Measurements from ENCODE around the gene AFMID.
"Not testable (repeated sequence)": the region's sequence is repeated elsewhere in the genome, so short reads cannot be mapped to it uniquely, and the experiment has no call there.

The AFMID gene

DNA sequence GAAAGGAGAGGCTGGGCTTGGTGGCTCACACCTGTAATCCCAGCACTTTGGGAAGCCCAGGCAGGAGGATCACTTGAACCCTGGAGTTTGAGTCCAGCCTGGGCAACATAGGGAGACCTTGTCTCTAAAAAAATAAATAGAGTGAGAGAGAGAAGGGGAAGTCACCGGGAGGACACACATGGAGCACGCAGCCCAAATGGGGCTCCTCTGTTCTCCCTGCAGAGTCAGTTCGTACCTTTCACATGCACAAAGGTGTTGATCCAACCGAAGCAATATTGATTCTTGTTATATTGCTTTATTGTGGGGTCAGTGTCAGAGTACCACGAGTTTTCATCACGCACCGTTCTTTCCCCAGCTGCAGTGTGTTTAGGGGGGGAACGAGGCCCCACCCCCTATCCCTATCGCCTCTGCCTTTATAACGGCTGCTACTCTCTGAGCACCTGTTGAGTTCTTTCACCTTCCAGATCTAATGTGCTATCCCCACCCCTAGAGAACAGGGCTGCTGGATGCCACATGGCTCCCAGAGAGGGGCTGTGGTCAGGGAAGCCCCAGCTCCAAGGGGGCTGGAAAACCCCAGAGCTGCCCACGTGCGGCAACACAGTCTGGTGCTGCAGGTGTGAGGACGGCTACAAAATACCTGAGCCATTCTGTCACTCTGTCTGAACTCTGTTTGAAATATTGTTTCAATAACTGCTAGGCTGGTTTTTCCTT is 43.2 kb downstream of the AFMID start:
- H3K4me3 ChIP-seq (ENCODE audit: low read depth, low read length) = no peak overlapping the region
- TF ChIP-seq, protein P1, sequence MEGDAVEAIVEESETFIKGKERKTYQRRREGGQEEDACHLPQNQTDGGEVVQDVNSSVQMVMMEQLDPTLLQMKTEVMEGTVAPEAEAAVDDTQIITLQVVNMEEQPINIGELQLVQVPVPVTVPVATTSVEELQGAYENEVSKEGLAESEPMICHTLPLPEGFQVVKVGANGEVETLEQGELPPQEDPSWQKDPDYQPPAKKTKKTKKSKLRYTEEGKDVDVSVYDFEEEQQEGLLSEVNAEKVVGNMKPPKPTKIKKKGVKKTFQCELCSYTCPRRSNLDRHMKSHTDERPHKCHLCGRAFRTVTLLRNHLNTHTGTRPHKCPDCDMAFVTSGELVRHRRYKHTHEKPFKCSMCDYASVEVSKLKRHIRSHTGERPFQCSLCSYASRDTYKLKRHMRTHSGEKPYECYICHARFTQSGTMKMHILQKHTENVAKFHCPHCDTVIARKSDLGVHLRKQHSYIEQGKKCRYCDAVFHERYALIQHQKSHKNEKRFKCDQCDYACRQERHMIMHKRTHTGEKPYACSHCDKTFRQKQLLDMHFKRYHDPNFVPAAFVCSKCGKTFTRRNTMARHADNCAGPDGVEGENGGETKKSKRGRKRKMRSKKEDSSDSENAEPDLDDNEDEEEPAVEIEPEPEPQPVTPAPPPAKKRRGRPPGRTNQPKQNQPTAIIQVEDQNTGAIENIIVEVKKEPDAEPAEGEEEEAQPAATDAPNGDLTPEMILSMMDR (IDR thresholded peaks at IDR 0.05; ENCODE audit: control insufficient read depth, extremely low read depth, insufficient read depth) = no peak
- DNase-seq (ENCODE audit: low read depth) = no peak

DNA sequence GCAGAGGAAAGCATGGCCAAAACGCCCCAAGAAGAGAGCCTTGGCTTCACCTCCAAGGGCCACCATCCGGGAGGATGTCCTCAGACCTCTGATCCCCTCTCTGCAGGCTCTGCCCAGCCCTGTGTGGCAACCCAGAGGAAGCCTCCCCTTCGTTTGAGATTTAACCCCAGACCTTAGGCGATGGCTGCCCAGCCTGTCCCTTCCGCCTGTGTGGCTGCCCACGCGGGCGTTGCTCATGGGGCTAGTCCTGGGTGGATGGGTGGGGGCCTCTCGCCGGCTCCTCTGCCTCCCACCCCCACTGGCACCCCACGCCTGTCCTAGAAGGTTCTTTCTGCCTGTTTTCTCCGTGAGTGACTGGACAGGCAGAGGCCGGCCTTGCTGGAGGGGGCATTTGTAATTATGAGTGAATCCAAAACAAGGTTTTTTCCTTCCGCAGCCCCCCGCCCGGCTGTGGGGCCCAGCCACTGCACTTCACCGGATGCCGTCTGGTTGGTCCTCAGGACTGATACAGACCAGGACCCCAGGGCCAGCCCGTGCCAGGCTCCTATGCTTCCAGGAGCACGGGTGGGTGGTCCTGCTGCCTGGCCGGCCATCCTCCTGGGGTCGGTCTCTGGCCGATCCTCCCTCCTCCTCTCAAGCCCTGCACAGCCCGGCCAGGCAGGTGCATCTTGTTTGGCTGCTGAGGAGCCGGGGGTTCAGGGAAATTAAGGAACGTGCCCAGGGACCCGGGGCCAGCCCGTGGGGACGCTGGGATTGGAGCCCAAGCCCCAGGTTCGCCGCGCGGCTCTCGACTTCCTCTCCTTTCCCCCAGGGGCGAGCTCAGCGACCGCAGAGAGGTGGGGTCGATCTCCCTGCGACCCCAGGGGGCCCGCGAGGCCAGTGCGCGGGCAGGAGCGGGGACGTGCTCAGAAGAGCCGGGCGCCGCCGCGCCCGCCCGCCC is 44.1 kb downstream of the AFMID start, which contains the start of gene TMEM235:
TSS of gene TMEM235 (plus strand) at position 636 of the 940 bp plus-strand sequence. CDS start 393 bp downstream, outside the sequence.
- no peak within 1 kb of the TSS for H3K4me3 ChIP-seq (ENCODE audit: low read depth, low read length)
- no peak for DNase-seq (ENCODE audit: low read depth)
- TF ChIP-seq, protein P1 (IDR thresholded peaks at IDR 0.05; ENCODE audit: control insufficient read depth, extremely low read depth, insufficient read depth) = no peak

DNA sequence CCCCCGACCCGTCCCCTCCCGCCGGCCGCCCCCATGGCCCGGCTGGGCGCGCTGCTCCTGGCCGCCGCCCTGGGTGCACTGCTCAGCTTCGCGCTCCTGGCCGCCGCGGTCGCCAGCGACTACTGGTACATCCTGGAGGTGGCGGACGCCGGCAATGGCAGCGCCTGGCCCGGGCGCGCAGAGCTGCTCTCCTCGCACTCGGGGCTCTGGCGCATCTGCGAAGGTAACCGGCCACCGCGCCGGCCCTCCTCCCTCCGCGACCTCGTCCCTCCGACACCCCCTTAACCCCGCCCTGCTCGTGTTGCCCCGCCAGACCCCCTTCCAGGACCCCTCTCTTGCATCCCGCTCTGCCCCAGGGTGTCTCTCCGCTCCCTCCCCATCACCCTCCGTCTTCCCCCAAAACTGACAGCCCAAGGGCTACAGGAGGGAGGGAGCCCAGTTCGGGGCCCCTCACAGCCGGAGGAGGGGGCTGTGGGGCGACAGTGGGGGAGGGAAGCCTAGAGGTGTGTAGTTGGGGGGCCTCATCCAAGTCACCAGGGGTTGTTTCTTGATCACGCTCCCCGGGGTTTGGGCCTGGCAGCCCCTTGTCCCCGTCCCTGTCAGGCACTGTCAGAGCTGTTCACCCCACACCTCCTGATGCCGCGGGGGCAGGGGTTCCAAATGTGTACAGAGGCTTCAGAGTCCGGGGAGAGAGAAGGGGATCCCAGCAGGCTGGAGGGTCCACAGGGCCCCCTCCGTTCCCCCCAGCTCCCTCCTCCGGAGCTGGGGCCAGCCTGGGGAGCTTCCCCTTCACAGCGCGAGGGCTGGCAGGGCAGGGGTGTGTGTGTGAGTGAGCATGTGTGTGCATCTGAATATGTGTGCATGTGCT is 45.1 kb downstream of the AFMID start:
- no peak for DNase-seq (ENCODE audit: low read depth)
- TF ChIP-seq, protein P1 (IDR thresholded peaks at IDR 0.05; ENCODE audit: control insufficient read depth, extremely low read depth, insufficient read depth) = no peak
- no peak overlapping the region for H3K4me3 ChIP-seq (ENCODE audit: low read depth, low read length)

DNA sequence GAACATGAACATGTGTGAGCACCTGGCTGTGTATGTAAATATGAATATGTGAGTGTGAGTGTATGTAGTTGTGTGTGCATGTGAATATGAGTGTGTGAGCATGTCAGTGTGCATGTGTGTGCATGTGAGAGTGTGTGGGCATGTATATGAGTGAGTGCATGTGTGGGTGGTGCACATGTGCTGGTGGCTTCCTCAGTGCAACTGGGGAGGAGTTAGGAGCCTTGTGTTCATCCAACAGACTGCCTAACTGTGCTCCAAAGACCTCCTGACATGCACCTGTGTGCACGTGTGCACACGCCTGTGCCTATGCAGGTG is 45.7 kb downstream of the AFMID start:
- no peak for DNase-seq (ENCODE audit: low read depth)
- TF ChIP-seq, protein P1 (IDR thresholded peaks at IDR 0.05; ENCODE audit: control insufficient read depth, extremely low read depth, insufficient read depth) = no peak

DNA sequence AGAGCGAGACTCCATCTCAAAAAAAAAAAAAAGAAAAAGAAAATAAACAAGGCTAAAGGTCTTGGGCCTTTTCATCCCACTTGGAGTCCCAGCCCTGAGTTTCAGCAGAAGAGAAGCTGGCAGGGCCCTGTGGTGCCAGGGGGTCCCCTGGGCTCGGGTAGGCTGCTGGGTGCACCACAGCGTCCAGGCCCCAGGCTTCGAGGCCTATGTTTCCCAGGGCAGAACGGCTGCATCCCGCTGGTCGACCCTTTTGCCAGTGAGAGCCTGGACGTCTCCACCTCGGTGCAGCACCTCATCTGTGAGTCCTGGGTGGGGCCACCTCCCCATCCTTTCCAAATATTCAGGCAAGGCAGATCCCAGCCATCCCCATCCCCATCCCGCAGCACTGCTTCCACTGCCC is 46.5 kb downstream of the AFMID start:
- TF ChIP-seq, protein P1 (IDR thresholded peaks at IDR 0.05; ENCODE audit: control insufficient read depth, extremely low read depth, insufficient read depth) = no peak
- DNase-seq (ENCODE audit: low read depth) = no peak
- H3K4me3 ChIP-seq (ENCODE audit: low read depth, low read length) = no peak overlapping the region

More for the DNA sequence above, 45.7 kb downstream of the AFMID start:
- no peak overlapping the region for H3K4me3 ChIP-seq (ENCODE audit: low read depth, low read length)

DNA sequence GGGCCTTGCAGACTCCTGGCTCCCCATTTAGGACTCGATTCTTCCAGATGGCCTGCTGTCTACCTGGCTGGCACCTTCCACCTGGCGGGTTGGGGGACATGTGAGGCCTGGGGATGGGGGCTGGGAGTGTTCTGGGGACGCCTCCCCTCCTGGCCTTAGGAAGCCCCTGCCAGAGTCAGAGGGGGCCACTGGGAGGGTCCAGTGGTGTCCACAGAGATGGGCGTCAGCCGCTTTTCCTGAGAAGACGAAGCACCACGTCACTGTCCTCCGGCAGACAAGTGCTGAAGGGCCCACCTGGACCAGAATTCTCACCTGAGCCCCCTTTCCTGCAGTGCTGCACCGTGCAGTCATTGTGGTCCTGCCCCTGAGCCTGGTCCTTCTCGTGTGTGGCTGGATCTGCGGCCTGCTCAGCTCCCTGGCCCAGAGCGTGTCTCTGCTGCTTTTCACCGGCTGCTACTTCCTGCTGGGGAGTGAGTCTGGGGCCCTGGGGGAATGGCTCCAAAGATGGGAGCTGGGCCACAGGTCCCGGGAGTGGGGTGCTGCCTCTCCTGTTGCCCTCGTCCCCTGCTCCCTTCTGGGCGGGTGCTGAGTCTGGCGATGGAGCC is 47.2 kb downstream of the AFMID start:
- DNase-seq (ENCODE audit: low read depth) = no peak
- TF ChIP-seq, protein P1 (IDR thresholded peaks at IDR 0.05; ENCODE audit: control insufficient read depth, extremely low read depth, insufficient read depth) = no peak
- H3K4me3 ChIP-seq (ENCODE audit: low read depth, low read length) = no peak overlapping the region

DNA sequence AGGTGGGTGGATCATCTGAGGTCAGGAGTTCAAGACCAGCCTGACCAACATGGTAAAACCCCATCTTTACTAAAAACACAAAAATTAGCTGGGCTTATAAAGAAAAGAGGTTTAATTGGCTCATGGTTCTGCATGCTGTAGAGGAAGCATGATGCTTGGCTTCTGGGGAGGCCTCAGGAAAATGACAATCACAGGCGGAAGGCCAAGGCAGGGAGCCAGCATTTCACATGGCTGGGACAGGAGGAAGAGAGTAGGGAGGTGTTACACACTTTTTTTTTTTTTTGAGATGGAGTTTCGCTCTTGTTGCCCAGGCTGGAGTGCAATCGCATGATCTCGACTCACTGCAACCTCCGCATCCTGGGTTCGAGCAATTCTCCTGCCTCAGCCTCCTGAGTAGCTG is 47.9 kb downstream of the AFMID start:
- not testable (repeated sequence) for H3K4me3 ChIP-seq (ENCODE audit: low read depth, low read length); DNase-seq (ENCODE audit: low read depth)

Measured in LNCaP clone FGC (cell line).